Activated CD8-positive, alpha-beta T cell treated with anti-CD3 and anti-CD28 coated beads for 36 hours (primary cell): ENCODE measurements around the gene FKBP7. TPM values are rescaled to one million over a fixed set of nuclear protein-coding genes. Genes with fewer than 3 reads are reported as not detected.
A peak's percentile ranks its signal among the peaks of the same experiment; 100 is the strongest.

ENCODE experiments used
- ATAC-seq: fragments of 200-7000 bp; cut with Tn5 transposase; one replicate; pipeline ENCODE4 v1.10.0; 2021; ENCODE audit warnings: mild to moderate bottlenecking, moderate library complexity
- CTCF ChIA-PET: fragments of 350-600 bp; sonication (Branson Sonifier 250); formaldehyde crosslinking; loops from one replicate; lab custom pipeline; 2021; ENCODE audit warnings: antibody characterized with exemption; lab: Charles Lee
- POLR2A ChIA-PET: fragments of 350-600 bp; sonication (Branson Sonifier 250); formaldehyde crosslinking; loops from one replicate; lab custom pipeline; 2021; ENCODE audit warnings: antibody characterized with exemption; lab: Charles Lee
- DNase-seq: peaks from one replicate; pipeline ENCODE4 v3.0.0-alpha.2; 2020
- H3K27ac Mint-ChIP-seq: one replicate; pipeline ENCODE4 v1.8.0; 2021; ENCODE audit warnings: mild to moderate bottlenecking, mixed read lengths
- H3K27me3 Mint-ChIP-seq: one replicate; pipeline ENCODE4 v1.8.0; 2021; ENCODE audit warnings: mixed read lengths
- H3K36me3 Mint-ChIP-seq: one replicate; pipeline ENCODE4 v1.8.0; 2021; ENCODE audit warnings: low read depth, mixed read lengths
- H3K4me1 Mint-ChIP-seq: one replicate; pipeline ENCODE4 v1.8.0; 2021; ENCODE audit warnings: low read depth, mixed read lengths
- H3K4me3 Mint-ChIP-seq: one replicate; pipeline ENCODE4 v1.8.0; 2021; ENCODE audit warnings: mild to moderate bottlenecking, moderate library complexity, mixed read lengths
- H3K9me3 Mint-ChIP-seq: one replicate; pipeline ENCODE4 v1.8.0; 2021; ENCODE audit warnings: mixed read lengths
- CTCF ChIP-seq: fragments of 200-600 bp; IDR thresholded peaks from one replicate; pipeline ENCODE4 v1.8.0; 2022; ENCODE audit warnings: antibody characterized with exemption, mild to moderate bottlenecking
- intact Hi-C: fragments of 100-400 bp; cut with micrococcal nuclease; formaldehyde crosslinking; loops from one replicate; pipeline ENCODE4 v1.10.0; 2022
- total RNA-seq, 2 experiments: library from RNA; stranded (reverse); gene quantifications; one replicate each; pipeline ENCODE4 v1.2.3, GENCODE V29; 2021

The FKBP7 gene
- total RNA-seq, 2 experiments from 2014 or later, result 2.1 to 3.0 TPM

DNA sequence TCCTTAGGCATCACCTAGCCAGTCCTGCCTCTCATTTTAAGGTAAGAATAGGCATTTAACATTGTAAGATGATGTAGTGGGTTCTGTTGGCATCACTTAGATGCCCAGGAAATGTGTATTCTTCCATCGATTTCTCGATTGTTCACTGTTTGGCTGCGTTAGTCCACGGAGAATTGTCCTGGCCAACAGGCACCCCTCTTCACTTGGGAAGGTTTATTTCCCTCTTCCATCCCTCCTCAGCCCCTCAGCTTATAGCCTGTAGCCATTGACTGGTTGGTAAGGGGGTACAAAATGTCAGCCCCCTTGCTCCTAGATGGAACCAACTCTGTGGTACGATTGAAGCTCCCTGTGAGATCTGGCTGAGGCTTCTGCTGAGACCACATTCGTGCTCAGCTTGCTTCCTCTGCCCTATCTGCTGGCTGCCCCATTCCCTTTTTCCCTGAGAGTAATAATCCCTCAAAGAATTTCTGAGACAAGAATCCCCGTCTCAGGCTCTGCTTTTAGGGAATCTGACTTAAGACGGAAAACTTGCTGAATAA, 45.3 kb upstream of the FKBP7 start:
- CTCF ChIA-PET, result interaction anchor here (0.6 to 1.9 kb wide), 9 partner anchors 10 to 132 kb away, joined by 3 to 6 read pairs (median 3); partner anchors contain the start of genes PJVK and PRKRA
- POLR2A ChIA-PET, result no interaction called here
- H3K9me3 Mint-ChIP-seq, result peaks cover 1% of the 10 kb centered on the region
- peaks cover 42% of the 10 kb centered on the region for H3K4me1 Mint-ChIP-seq
- H3K36me3 Mint-ChIP-seq, result peaks cover 37% of the 10 kb centered on the region
- no peak for TF ChIP-seq CTCF
- intact Hi-C loops, result loop anchor here (2.0 kb wide), 1 partner anchor 43 kb away; the partner anchor contains the start of gene PLEKHA3
- no peaks in the 10 kb centered on the region for H3K27me3 Mint-ChIP-seq
- peak overlapping the region; percentile 90 for H3K27ac Mint-ChIP-seq
- peak overlapping the region; percentile 90 for H3K4me3 Mint-ChIP-seq
- DNase-seq, result no peak
- no peak for ATAC-seq

- no peaks in the 10 kb centered on the region for H3K27me3 Mint-ChIP-seq
- H3K36me3 Mint-ChIP-seq, result peaks cover 32% of the 10 kb centered on the region
- POLR2A ChIA-PET, result interaction anchor here (1.0 kb wide), 3 partner anchors 9 to 72 kb away, joined by 4 to 5 read pairs (median 4); partner anchors contain the start of genes PJVK and PRKRA
- peak; percentile 81 for TF ChIP-seq CTCF
- DNase-seq (peak; percentile 88), ATAC-seq (peak; percentile 98)
- peak overlapping the region; percentile 90 for H3K4me3 Mint-ChIP-seq
- peaks cover 1% of the 10 kb centered on the region for H3K9me3 Mint-ChIP-seq
- peak overlapping the region; percentile 90 for H3K27ac Mint-ChIP-seq
- intact Hi-C loops, result loop anchor here (2.0 kb wide), 1 partner anchor 42 kb away; the partner anchor contains the start of gene PLEKHA3
- peaks cover 37% of the 10 kb centered on the region for H3K4me1 Mint-ChIP-seq
- CTCF ChIA-PET, result interaction anchor here (0.6 to 1.9 kb wide), 13 partner anchors 11 to 131 kb away, joined by 3 to 6 read pairs (median 4); no protein-coding TSS in a partner anchor
These were observed 44.7 kb upstream of the FKBP7 start for GRCh38 chr2:178522950-178523595.

- Mint-ChIP-seq H3K36me3 (peaks cover 24% of the 10 kb centered on the region), H3K27me3 (no peaks in the 10 kb centered on the region), H3K4me1 (peaks cover 26% of the 10 kb centered on the region), H3K9me3 (peaks cover 1% of the 10 kb centered on the region), H3K27ac (peak overlapping the region; percentile 30), H3K4me3 (no peak overlapping the region)
- intact Hi-C loops, result loop anchor here (2.0 kb wide), 1 partner anchor 41 kb away; the partner anchor contains the start of gene PLEKHA3
- no peak for TF ChIP-seq CTCF
- POLR2A ChIA-PET, result interaction anchor here (0.8 to 1.0 kb wide), 2 partner anchors 70 to 78 kb away, joined by 3 to 5 read pairs; partner anchors contain the start of genes PJVK and PRKRA
- DNase-seq (peak; percentile 39), ATAC-seq (peak; percentile 15)
- CTCF ChIA-PET, result interaction anchor here (1.0 to 1.9 kb wide), 6 partner anchors 9 to 72 kb away, joined by 3 to 6 read pairs (median 5); no protein-coding TSS in a partner anchor
These were observed 43.1 kb upstream of the FKBP7 start for GRCh38 chr2:178521304-178522150.

DNA sequence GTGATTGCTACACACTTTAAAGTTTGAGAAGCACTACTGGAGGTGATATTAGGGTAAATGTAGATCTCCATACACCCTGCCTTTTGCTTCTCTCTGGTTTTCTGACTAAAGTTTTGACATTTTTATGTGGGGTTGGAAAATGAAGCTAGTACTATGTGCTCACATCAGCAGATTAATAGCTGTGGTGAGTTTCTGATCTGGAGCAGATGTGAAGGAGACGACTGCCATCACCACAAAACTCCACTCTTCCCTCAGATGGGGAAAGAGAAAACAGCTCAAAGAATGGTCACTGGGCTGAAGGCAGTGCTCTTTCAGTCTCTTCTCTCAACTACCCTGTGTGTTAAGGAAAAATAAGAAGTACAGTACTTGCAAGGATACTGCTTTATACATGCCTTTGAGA, 39.1 kb upstream of the FKBP7 start:
- no peaks in the 10 kb centered on the region for H3K27me3 Mint-ChIP-seq
- no peak overlapping the region for H3K27ac Mint-ChIP-seq
- no peak overlapping the region for H3K4me3 Mint-ChIP-seq
- no peak for ATAC-seq
- no peak for TF ChIP-seq CTCF
- CTCF ChIA-PET, result interaction anchor here (1.1 to 1.5 kb wide), 3 partner anchors 24 to 103 kb away, joined by 3 to 4 read pairs (median 3); partner anchors contain the start of gene FKBP7
- DNase-seq, result no peak
- POLR2A ChIA-PET, result interaction anchor here (0.9 kb wide), 2 partner anchors 10 to 89 kb away, joined by 3 to 4 read pairs; no protein-coding TSS in a partner anchor
- H3K36me3 Mint-ChIP-seq, result peaks cover 14% of the 10 kb centered on the region
- H3K9me3 Mint-ChIP-seq, result no peaks in the 10 kb centered on the region
- intact Hi-C loops, result no loop called here
- peaks cover 29% of the 10 kb centered on the region for H3K4me1 Mint-ChIP-seq
